Cardiac fibroblast (primary cell): ENCODE measurements around the gene ERP27.

Source experiments
- DNase-seq, 2 donors: peaks; one replicate each; pipeline versions ENCODE4 v3.0.0 to v3.0.0-alpha.2; 2010; ENCODE audit warnings: low read depth in 2 of 2
- H3K4me3 ChIP-seq, 2 donors: replicated peaks in 1 of 2; 1 replicate in 1 of 2; 2 replicates in 1 of 2; pipeline ENCODE4 v1.5.1; 2011; ENCODE audit warnings: low read depth in 2 of 2, low read length in 2 of 2, mild to moderate bottlenecking in 2 of 2, moderate library complexity in 1 of 2
- CTCF ChIP-seq: IDR thresholded peaks from one replicate; pipeline ENCODE4 v1.5.1; 2011; ENCODE audit warnings: low read depth, mild to moderate bottlenecking, low read length, inconsistent platforms

ERP27 gene

GRCh38 chr12:14957551-14958168 is 19.3 kb upstream of the ERP27 start:
- H3K4me3 ChIP-seq: no peak overlapping the region
- DNase-seq: peak in 1 of 2 donors; percentile 34
- no peak for TF ChIP-seq CTCF

- DNase-seq: no peak
- H3K4me3 ChIP-seq: no peak overlapping the region
- no peak for TF ChIP-seq CTCF
Measured at GRCh38 chr12:14956905-14957304, 18.6 kb upstream of the ERP27 start.

DNA sequence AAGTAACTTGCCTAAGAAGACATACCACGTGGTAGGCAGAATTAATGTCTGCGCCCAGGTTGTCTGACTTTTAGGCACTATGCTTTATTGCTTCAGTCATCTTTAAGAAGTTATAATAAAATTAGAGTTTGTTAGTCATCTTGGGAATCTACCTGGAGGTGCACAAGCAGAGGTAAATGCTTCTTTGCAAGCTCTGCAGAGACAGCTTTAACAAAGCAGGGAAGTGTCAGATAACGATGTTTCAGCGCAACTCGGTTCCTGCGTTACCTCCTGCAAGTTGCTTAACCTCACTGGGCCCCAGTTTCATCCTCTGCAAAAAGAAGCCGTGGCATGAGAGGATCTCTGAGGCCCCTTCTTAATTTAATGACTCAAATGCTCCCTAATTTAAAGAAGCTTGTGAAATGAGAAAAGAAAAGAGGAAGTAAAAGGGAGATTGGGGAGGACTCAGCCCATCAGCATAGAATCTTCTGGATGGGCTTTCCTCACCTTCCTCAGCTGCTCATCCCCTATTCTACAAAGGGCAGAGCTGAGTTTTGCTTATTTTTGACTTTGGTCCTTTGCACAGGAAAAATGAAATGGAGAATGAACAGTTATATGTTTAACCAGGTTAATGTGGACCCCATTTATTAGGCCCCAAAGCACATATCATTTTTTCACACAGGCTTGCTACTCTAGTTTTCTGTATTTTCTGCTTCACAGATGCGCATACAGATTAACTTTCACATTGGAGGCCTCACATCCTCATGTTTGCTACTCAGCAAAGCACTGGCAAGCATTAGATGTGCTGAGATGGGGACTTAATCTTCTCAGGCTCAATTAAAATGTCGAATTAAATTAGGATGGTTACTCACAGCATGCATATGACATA is 17.9 kb upstream of the ERP27 start:
- no peak for TF ChIP-seq CTCF
- no peak for DNase-seq
- no peak overlapping the region for H3K4me3 ChIP-seq

DNA sequence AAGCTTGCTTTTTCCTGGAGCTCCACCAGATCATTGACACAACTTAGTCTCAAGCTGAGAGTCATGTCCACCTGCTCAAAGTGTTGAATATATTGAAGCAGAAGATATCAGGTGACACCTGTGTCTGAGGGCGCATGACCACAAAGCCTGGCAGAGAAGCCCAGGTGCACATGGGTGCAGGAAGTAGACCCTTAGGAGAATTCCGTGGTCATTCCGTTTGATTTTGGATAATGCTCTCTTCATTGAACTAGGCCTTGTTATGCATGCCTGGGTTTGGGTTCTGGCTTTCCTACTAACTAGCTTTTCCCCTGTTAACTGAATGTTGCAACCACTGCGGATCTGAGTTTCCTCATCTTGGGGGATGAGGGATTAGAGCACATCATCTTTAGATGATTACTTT is 15.9 kb upstream of the ERP27 start:
- H3K4me3 ChIP-seq: no peak overlapping the region
- DNase-seq: no peak
- TF ChIP-seq CTCF: no peak

- H3K4me3 ChIP-seq: no peak overlapping the region
- no peak for DNase-seq
- TF ChIP-seq CTCF: no peak
Measured at GRCh38 chr12:14953752-14954151, 15.4 kb upstream of the ERP27 start.

DNA sequence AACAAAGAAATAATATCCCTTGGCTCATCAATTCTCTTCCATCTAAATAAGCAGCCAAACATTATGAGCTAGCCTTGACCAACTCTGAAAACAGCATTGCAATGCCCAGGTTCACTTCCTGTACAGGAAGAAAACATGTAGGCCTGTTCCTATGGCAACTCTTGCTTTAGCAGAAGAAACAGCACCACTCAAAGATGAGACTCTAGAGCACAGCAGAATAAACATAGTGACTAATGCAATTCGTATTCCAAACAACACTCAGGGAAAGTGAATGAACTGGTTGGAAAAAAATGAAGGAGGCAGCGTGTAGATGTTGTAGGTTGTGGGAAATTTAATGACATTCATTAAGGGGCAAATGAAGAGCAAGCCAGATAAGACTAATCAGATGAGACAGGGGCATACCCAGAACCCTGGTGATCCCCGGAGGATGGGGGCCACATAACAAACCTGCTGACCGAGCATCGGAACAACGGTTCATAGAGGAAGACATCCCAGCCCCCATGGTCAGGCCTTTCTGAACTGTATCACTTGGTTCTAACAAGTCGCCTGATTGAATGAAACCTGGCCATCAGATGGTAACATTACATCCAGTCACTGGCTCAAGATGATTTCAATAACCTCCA is 14.1 kb upstream of the ERP27 start:
- TF ChIP-seq CTCF: no peak
- peak; percentile 97 to 99 for DNase-seq
- peak overlapping the region in 1 of 2 donors; percentile 27 for H3K4me3 ChIP-seq
